ENCODE results near the gene CCR2. TPM values are rescaled to one million over a fixed set of nuclear protein-coding genes. Genes with fewer than 3 reads are reported as not detected.
"Not testable (repeated sequence)": the region's sequence is repeated elsewhere in the genome, so short reads cannot be mapped to it uniquely, and the experiment has no call there.

The CCR2 gene
- polyA plus RNA-seq, 10 donors = 0.56 to 2.0 (median 0.92) TPM

DNA sequence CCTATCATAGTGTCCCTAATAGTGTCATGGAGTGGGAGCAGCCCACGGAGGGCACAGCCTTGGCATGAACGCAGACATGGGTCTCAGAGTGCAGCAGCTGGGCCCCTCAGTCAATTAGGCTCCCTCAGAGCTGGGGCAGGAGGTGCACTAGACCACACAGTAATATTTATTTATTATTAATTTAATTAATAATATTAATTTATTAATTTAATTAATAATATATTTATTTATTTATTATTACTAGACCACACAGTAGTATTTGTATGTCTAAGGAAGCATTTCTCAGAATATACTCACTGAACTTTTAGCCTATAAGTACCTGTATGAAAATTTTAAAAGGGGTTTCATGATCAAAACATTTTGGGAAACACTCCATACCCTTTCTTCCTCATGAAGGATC lies 47.7 kb downstream of the CCR2 start:
- DNase-seq = no peak

- not testable (repeated sequence) for DNase-seq
These were observed 49.0 kb downstream of the CCR2 start for GRCh38 chr3:46402902-46403301.

GRCh38 chr3:46405301-46406019 lies 51.5 kb downstream of the CCR2 start:
- peak in 1 of 3 donors; percentile 40 for DNase-seq

GRCh38 chr3:46406443-46406787 lies 52.5 kb downstream of the CCR2 start:
- peak in 1 of 3 donors; percentile 33 for DNase-seq

- peak in 1 of 3 donors; percentile 59 for DNase-seq
These were observed 53.1 kb downstream of the CCR2 start, which contains the start of the genes CCR5AS and CCRL2 for GRCh38 chr3:46406788-46407611. Gene CCR5AS, minus strand, starts transcription at chr3:46407066. Gene CCRL2, plus strand, starts transcription at chr3:46407259. Its CDS starts 821 bp downstream, at chr3:46408080.

- DNase-seq = peak; percentile 37 to 57 (median 38)
These were observed 54.1 kb downstream of the CCR2 start for GRCh38 chr3:46407970-46408369.

GRCh38 chr3:46408853-46409252 lies 54.9 kb downstream of the CCR2 start:
- no peak for DNase-seq

- DNase-seq = no peak
These were observed 56.0 kb downstream of the CCR2 start for GRCh38 chr3:46409739-46410489.

Other genes starting within 250 kb of the CCR2 start
- gene CCR1, start 145.8 kb upstream of the CCR2 start, polyA plus RNA-seq (ENCODE audit: insufficient read length in 10 of 10) = 1 to 10 TPM; 2.4 to 4.9 (median 3.6) TPM
- under 1 TPM in 3 of 10 donors, not detected in 7; 0.10 to 0.25 (median 0.20) TPM for gene CCR3, start 111.7 kb upstream of the CCR2 start, polyA plus RNA-seq (ENCODE audit: insufficient read length in 10 of 10)
- 1 to 10 TPM in 1 of 10 donors, under 1 TPM in 9; 0.13 to 1.3 (median 0.42) TPM for gene CCR5, start 16.8 kb downstream of the CCR2 start, polyA plus RNA-seq (ENCODE audit: insufficient read length in 10 of 10)
- gene CCRL2, start 53.1 kb downstream of the CCR2 start, polyA plus RNA-seq (ENCODE audit: insufficient read length in 10 of 10) = under 1 TPM; 0.35 to 0.78 (median 0.59) TPM
- 1 to 10 TPM; 1.2 to 3.9 (median 1.9) TPM for gene LTF, start 110.8 kb downstream of the CCR2 start, polyA plus RNA-seq (ENCODE audit: insufficient read length in 10 of 10)
- under 1 TPM in 1 of 10 donors, not detected in 9; 0.15 TPM for gene RTP3, start 143.9 kb downstream of the CCR2 start, polyA plus RNA-seq (ENCODE audit: insufficient read length in 10 of 10)
- gene LRRC2, start 212.2 kb downstream of the CCR2 start, polyA plus RNA-seq (ENCODE audit: insufficient read length in 10 of 10) = 1 to 10 TPM; 1.9 to 5.3 (median 4.0) TPM

Data from muscle of back (tissue), 11 donors.